Thyroid gland (tissue), 4 donors: Measurements from ENCODE around the gene GPR155. TPM values are rescaled to one million over a fixed set of nuclear protein-coding genes. Genes with fewer than 3 reads are reported as not detected.

ENCODE experiments used
- DNase-seq, 2 donors: peaks; one replicate each; pipeline ENCODE4 v3.0.0-alpha.2; 2019
- H3K27ac ChIP-seq, 3 donors: fragments of 200-600 bp; sonication (generic); 1 replicate in 2 of 3; 2 replicates in 1 of 3; pipeline ENCODE4 v1.5.1; 2016 to 2019; ENCODE audit warnings: mild to moderate bottlenecking in 1 of 3, moderate library complexity in 1 of 3
- H3K27me3 ChIP-seq: fragments of 200-600 bp; sonication (generic); one replicate; pipeline ENCODE4 v1.5.1; 2019
- H3K36me3 ChIP-seq, 2 donors: fragments of 200-600 bp; sonication (generic); one replicate each; pipeline ENCODE4 v1.5.1; 2016 to 2019
- H3K4me1 ChIP-seq, 2 donors: fragments of 200-600 bp; sonication (generic); one replicate each; pipeline ENCODE4 v1.5.1; 2017 to 2019
- H3K4me3 ChIP-seq, 3 donors: fragments of 200-600 bp; sonication (generic); replicated peaks in 1 of 3; 1 replicate in 2 of 3; 2 replicates in 1 of 3; pipeline ENCODE4 v1.5.1; 2016; ENCODE audit warnings: mild to moderate bottlenecking in 1 of 3
- H3K9me3 ChIP-seq: fragments of 200-600 bp; sonication (generic); one replicate; pipeline ENCODE4 v1.5.1; 2017
- POLR2A ChIP-seq, 2 donors: fragments of 450-650 bp; IDR thresholded peaks; one replicate each; pipeline ENCODE4 v1.6.1; 2017; ENCODE audit warnings: antibody characterized with exemption in 2 of 2, mild to moderate bottlenecking in 2 of 2, moderate library complexity in 1 of 2
- WGBS, 2 donors: methylation state at CpG; one replicate each; pipeline ENCODE4 v1.1.5; 2017; 5-methylcytosine and 5-hydroxymethylcytosine counted together
- intact Hi-C: fragments of 100-400 bp; cut with DNase I; formaldehyde crosslinking; loops from one replicate; pipeline ENCODE4 v1.15.1; 2023
- total RNA-seq, 4 donors: library from RNA; depleted of rRNA; stranded (reverse); fragments of >200 nt; gene quantifications; one replicate each; pipeline ENCODE4 v1.2.3, GENCODE V29; 2016
- TF ChIP-seq, protein P1 (sequence below), 6 experiments: fragments of 200-600 bp in 3 of 6; fragments of 450-650 bp in 3 of 6; sonication (generic) in 3 of 6; IDR thresholded peaks; one replicate each; pipeline ENCODE4 v1.5.1; 2016 to 2019; ENCODE audit warnings: antibody characterized with exemption in 6 of 6, mild to moderate bottlenecking in 2 of 6, inconsistent platforms in 1 of 6, moderate library complexity in 1 of 6

The GPR155 gene
- total RNA-seq, 4 donors from 2014 or later, result 7.1 to 10.9 (median 10.2) TPM

DNA sequence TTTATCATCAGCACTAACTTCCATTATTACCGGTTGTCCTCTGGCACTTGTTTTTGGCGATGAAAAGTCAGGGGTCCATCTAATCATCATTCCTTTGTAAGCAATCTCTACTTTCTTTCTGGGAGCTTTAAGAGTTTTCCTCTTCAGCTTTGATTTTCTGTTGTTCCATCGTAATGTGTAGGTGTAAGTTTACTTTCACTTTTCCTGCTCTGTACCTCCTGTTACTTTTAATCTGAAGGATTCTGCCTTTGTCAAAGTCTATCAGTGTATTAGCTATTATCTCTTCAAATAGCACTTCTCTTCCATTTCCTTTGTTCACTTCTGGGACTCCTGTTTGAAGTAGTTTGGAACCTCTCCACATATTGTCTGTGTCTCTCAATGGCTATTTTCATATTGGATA is 25.5 kb upstream of the GPR155 start:
- intact Hi-C loops, result no loop called here
- no peaks in the 10 kb centered on the region for H3K9me3 ChIP-seq
- WGBS, 2 donors, result 89 to 96% methylated on average over 3 of the region's 3 CpGs
- H3K4me3 ChIP-seq, result no peak overlapping the region
- H3K4me1 ChIP-seq, result no peaks in the 10 kb centered on the region
- DNase-seq, result no peak
- H3K36me3 ChIP-seq, result no peaks in the 10 kb centered on the region
- no peak overlapping the region for H3K27ac ChIP-seq
- no peak for TF ChIP-seq POLR2A (IDR thresholded peaks at IDR 0.05)
- TF ChIP-seq, protein P1, sequence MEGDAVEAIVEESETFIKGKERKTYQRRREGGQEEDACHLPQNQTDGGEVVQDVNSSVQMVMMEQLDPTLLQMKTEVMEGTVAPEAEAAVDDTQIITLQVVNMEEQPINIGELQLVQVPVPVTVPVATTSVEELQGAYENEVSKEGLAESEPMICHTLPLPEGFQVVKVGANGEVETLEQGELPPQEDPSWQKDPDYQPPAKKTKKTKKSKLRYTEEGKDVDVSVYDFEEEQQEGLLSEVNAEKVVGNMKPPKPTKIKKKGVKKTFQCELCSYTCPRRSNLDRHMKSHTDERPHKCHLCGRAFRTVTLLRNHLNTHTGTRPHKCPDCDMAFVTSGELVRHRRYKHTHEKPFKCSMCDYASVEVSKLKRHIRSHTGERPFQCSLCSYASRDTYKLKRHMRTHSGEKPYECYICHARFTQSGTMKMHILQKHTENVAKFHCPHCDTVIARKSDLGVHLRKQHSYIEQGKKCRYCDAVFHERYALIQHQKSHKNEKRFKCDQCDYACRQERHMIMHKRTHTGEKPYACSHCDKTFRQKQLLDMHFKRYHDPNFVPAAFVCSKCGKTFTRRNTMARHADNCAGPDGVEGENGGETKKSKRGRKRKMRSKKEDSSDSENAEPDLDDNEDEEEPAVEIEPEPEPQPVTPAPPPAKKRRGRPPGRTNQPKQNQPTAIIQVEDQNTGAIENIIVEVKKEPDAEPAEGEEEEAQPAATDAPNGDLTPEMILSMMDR (IDR thresholded peaks at IDR 0.05), result no peak
- no peaks in the 10 kb centered on the region for H3K27me3 ChIP-seq

DNA sequence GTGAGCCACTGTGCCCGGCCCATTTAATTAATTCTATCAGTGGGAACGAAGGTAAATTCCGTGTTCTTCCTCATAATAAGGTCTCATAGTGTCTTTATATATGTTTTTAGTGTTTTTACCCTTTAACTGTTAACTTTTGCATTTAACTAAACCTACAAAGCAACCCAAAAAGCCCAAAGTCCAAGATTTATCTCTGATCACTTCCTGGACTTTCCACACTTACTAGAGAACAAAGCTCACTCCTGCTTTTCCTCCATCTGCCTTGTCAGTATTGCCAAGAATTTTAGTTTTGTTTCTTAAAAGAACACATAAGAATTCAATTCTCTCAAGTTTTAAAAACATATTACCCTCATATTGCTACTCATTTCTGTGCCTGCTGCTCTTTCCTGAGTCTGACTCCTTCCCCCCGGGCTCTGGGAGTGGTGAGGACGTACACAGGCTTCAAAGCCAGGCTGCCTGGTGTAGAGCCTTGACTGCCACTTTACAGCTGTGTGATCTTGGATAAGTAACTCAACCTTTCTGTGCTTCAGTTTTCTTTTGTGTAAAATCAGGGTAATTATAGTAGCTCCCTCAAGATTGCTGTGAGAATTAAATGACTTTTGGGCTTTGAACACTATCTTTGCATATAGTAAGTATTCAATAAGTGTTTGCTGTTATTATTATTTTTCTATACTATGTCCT is 24.9 kb upstream of the GPR155 start:
- H3K27ac ChIP-seq, result no peak overlapping the region
- TF ChIP-seq POLR2A (IDR thresholded peaks at IDR 0.05), result no peak
- TF ChIP-seq, protein P1 (IDR thresholded peaks at IDR 0.05), result no peak
- H3K27me3 ChIP-seq, result no peaks in the 10 kb centered on the region
- WGBS, 2 donors, result 55 to 58% methylated on average over 5 of the region's 5 CpGs
- intact Hi-C loops, result no loop called here
- no peak for DNase-seq
- H3K4me3 ChIP-seq, result no peak overlapping the region
- H3K36me3 ChIP-seq, result no peaks in the 10 kb centered on the region
- no peaks in the 10 kb centered on the region for H3K4me1 ChIP-seq
- no peaks in the 10 kb centered on the region for H3K9me3 ChIP-seq

DNA sequence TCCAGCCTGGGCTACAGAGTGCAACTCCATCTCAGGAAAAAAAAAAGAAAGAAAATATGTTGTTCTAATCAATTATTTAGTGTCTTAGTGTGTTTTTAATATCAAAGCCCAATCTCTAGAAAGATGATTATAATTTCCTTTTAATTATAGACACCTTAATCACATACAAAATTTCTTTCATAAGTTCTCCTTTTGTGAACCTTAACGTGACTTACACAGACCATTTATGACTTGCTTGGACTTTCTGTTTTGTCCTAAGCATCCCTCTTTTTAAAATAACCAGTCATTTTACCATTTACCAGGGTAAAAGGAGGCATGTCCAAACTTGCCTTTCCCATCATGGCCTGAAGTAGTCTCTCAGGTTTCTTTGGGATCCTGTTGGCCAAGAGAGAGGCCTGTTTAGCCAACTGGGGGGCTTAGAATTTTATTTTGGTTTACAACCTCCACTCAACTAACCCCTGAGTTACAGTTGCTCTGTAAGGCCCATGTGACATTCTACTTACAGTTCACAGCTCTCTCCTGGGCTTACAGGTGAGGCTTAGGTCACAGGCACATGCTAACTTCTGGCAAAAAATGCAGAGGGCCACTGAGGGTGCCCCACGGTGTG is 23.9 kb upstream of the GPR155 start:
- H3K4me3 ChIP-seq, result no peak overlapping the region
- no peak overlapping the region for H3K27ac ChIP-seq
- H3K4me1 ChIP-seq, result no peaks in the 10 kb centered on the region
- no peak for DNase-seq
- H3K9me3 ChIP-seq, result no peaks in the 10 kb centered on the region
- no peaks in the 10 kb centered on the region for H3K36me3 ChIP-seq
- TF ChIP-seq POLR2A (IDR thresholded peaks at IDR 0.05), result no peak
- TF ChIP-seq, protein P1 (IDR thresholded peaks at IDR 0.05), result no peak
- WGBS, 2 donors, result 40 to 44% methylated on average over 2 of the region's 2 CpGs
- intact Hi-C loops, result no loop called here
- H3K27me3 ChIP-seq, result no peaks in the 10 kb centered on the region

DNA sequence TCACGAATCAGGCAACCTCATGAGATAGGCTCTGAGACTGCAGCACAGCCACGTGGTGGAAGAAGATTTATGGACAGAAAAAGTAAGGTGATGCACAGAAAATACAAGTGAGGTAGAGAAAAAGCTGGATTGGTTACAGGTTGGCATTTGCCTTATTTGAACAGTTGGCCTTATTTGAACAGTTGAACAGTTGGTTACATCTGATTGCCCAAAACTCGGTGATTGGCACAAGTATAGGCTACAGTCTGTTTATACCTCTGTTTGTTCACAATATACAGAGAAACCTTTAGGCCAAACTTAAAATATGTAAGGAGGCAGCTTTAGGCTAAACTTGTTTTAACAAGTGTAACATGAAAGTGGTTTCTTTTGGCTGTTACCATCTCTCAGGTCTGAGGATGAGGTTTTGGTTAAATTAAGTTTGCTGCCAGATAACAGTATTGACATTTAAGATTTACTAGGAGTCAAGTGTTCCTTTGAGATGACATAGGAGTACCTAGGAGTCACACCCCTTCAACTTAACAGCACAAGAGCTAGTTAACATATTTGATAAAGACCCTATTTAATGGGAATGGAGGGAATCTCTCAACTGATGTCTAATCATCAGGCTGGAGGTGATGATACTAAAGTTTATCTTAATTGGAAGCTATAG is 16.5 kb upstream of the GPR155 start:
- Histone ChIP-seq H3K4me1 (no peaks in the 10 kb centered on the region), H3K4me3 (no peak overlapping the region), H3K9me3 (no peaks in the 10 kb centered on the region), H3K27ac (no peak overlapping the region), H3K27me3 (no peaks in the 10 kb centered on the region), H3K36me3 (no peaks in the 10 kb centered on the region)
- WGBS, 2 donors, result 83 to 84% methylated on average over 3 of the region's 3 CpGs
- no peak for DNase-seq
- intact Hi-C loops, result no loop called here
- no peak for TF ChIP-seq POLR2A (IDR thresholded peaks at IDR 0.05)

DNA sequence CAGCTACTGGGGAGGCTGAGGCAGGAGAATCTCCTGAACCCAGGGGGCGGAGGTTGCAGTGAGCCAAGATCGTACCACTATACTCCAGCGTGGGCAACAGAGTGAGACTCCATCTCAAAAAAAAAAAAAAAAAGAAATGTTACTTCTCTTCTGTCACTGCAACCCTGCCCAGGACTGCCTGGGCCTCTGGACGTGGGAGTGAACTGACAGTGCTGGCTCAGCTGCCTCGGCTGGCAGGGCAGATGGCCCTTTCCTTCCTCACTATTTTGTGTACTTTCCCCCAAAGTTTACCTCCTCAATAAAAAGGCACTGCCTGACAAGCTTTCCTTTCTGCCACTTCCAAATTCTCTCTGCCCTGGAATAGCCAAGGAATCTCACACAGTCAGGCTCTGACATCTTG is 12.5 kb upstream of the GPR155 start:
- Histone ChIP-seq H3K9me3 (no peaks in the 10 kb centered on the region), H3K27ac (no peak overlapping the region), H3K4me1 (peaks cover 8% of the 10 kb centered on the region in 2 donors), H3K36me3 (no peaks in the 10 kb centered on the region), H3K4me3 (no peak overlapping the region), H3K27me3 (no peaks in the 10 kb centered on the region)
- 93 to 97% methylated on average over 5 of the region's 5 CpGs for WGBS, 2 donors
- TF ChIP-seq, protein P1 (IDR thresholded peaks at IDR 0.05), result no peak
- TF ChIP-seq POLR2A (IDR thresholded peaks at IDR 0.05), result no peak
- intact Hi-C loops, result no loop called here
- DNase-seq, result no peak
